CD4-positive, alpha-beta memory T cell (primary cell): ENCODE results near the gene TNFAIP3. TPM values are rescaled to one million over a fixed set of nuclear protein-coding genes. Genes with fewer than 3 reads are reported as not detected.
A peak's percentile ranks its signal among the peaks of the same experiment; 100 is the strongest.

Source experiments
- CTCF ChIA-PET: fragments of 350-600 bp; sonication (Branson Sonifier 250); formaldehyde crosslinking; loops from one replicate; lab custom pipeline; 2021; ENCODE audit warnings: inconsistent platforms; ENCODE audit not compliant: partially characterized antibody; lab: Charles Lee
- POLR2A ChIA-PET: fragments of 350-600 bp; sonication (Branson Sonifier 250); formaldehyde crosslinking; loops from one replicate; lab custom pipeline; 2021; ENCODE audit not compliant: partially characterized antibody; lab: Charles Lee
- DNase-seq, 5 donors: peaks; one replicate each; pipeline versions ENCODE4 v3.0.0 to v3.0.0-alpha.2; 2020 to 2022; ENCODE audit warnings: mixed read lengths in 1 of 5
- H3K27ac ChIP-seq: one replicate; pipeline ENCODE4 v1.7.0; 2013; ENCODE audit warnings: low read depth, low read length
- H3K27me3 ChIP-seq: 2 replicates; pipeline ENCODE4 v1.7.0; 2013; ENCODE audit warnings: mild to moderate bottlenecking, low read length, moderate library complexity; ENCODE audit not compliant: insufficient read depth
- H3K36me3 ChIP-seq: 2 replicates; pipeline ENCODE4 v1.7.0; 2013; ENCODE audit warnings: mild to moderate bottlenecking, low read length, moderate library complexity; ENCODE audit not compliant: insufficient read depth
- H3K4me1 ChIP-seq: 2 replicates; pipeline ENCODE4 v1.7.0; 2013; ENCODE audit warnings: mild to moderate bottlenecking, low read length, moderate library complexity; ENCODE audit not compliant: insufficient read depth
- H3K4me3 ChIP-seq, 2 donors: one replicate each; pipeline ENCODE4 v1.7.0; 2013; ENCODE audit warnings: low read length in 2 of 2, mild to moderate bottlenecking in 1 of 2
- H3K9me3 ChIP-seq, 2 donors: one replicate each; pipeline ENCODE4 v1.7.0; 2013; ENCODE audit warnings: low read length in 2 of 2, control low read depth in 1 of 2; ENCODE audit not compliant: control insufficient read depth in 1 of 2
- H3K27ac Mint-ChIP-seq, 7 donors: one replicate each; pipeline ENCODE4 v1.8.0; 2020 to 2021; ENCODE audit warnings: mixed read lengths in 7 of 7, mild to moderate bottlenecking in 6 of 7, inconsistent platforms in 3 of 7, moderate library complexity in 3 of 7
- H3K27me3 Mint-ChIP-seq, 2 donors: one replicate each; pipeline ENCODE4 v1.8.0; 2020 to 2021; ENCODE audit warnings: mixed read lengths in 2 of 2
- H3K36me3 Mint-ChIP-seq, 2 donors: one replicate each; pipeline ENCODE4 v1.8.0; 2020 to 2021; ENCODE audit warnings: mixed read lengths in 2 of 2, inconsistent platforms in 1 of 2, mild to moderate bottlenecking in 1 of 2
- H3K4me1 Mint-ChIP-seq, 4 donors: one replicate each; pipeline ENCODE4 v1.8.0; 2020 to 2021; ENCODE audit warnings: mixed read lengths in 4 of 4, mild to moderate bottlenecking in 1 of 4
- H3K4me3 Mint-ChIP-seq, 8 donors: one replicate each; pipeline ENCODE4 v1.8.0; 2020 to 2021; ENCODE audit warnings: mixed read lengths in 8 of 8, mild to moderate bottlenecking in 7 of 8, moderate library complexity in 6 of 8, inconsistent platforms in 3 of 8
- H3K9me3 Mint-ChIP-seq, 8 donors: one replicate each; pipeline ENCODE4 v1.8.0; 2020 to 2021; ENCODE audit warnings: mixed read lengths in 8 of 8, mild to moderate bottlenecking in 5 of 8, inconsistent platforms in 3 of 8, moderate library complexity in 1 of 8
- intact Hi-C: fragments of 100-400 bp; cut with micrococcal nuclease; formaldehyde crosslinking; loops from one replicate; pipeline ENCODE4 v1.15.1; 2023
- polyA plus RNA-seq, 2 donors: library from polyadenylated mRNA; unstranded; fragments of 300-500 nt; fragmentation: Illumina TruSeq; gene quantifications; one replicate each; pipeline ENCODE4 v1.2.3, GENCODE V29; 2021
- total RNA-seq, 2 experiments: library from RNA; stranded (reverse); gene quantifications; one replicate each; pipeline ENCODE4 v1.2.3, GENCODE V29; 2021

The TNFAIP3 gene
- total and polyA plus RNA-seq, 4 experiments from 2014 or later, result 112 to 318 (median 155) TPM

- Histone ChIP-seq H3K36me3 (no peaks in the 10 kb centered on the region), H3K4me1 (no peaks in the 10 kb centered on the region), H3K27me3 (no peaks in the 10 kb centered on the region), H3K9me3 (no peaks in the 10 kb centered on the region), H3K4me3 (no peak overlapping the region), H3K27ac (no peak overlapping the region)
- Mint-ChIP-seq H3K4me3 (no peak overlapping the region), H3K27me3 (no peaks in the 10 kb centered on the region), H3K4me1 (no peaks in the 10 kb centered on the region), H3K36me3 (peaks cover 3 to 31% of the 10 kb centered on the region in 2 donors), H3K27ac (peak overlapping the region in 2 of 7 donors; percentile 13 to 80), H3K9me3 (peaks cover 0 to 4% (median 0%) of the 10 kb centered on the region in 8 donors)
- no peak for DNase-seq
- intact Hi-C loops, result no loop called here
- CTCF ChIA-PET, result interaction anchor here (1.4 kb wide), 1 partner anchor 19 kb away, joined by 3 read pairs; no protein-coding TSS in a partner anchor
- POLR2A ChIA-PET, result no interaction called here
Observed at GRCh38 chr6:137852346-137852745, 14.7 kb upstream of the TNFAIP3 start.

- Mint-ChIP-seq H3K27me3 (no peaks in the 10 kb centered on the region), H3K9me3 (peaks cover 0 to 4% (median 0%) of the 10 kb centered on the region in 8 donors), H3K36me3 (peaks cover 7 to 36% of the 10 kb centered on the region in 2 donors), H3K4me1 (no peaks in the 10 kb centered on the region), H3K27ac (peak overlapping the region in 1 of 7 donors; percentile 13), H3K4me3 (no peak overlapping the region)
- POLR2A ChIA-PET, result no interaction called here
- no peak for DNase-seq
- CTCF ChIA-PET, result interaction anchor here (1.4 kb wide), 1 partner anchor 19 kb away, joined by 3 read pairs; no protein-coding TSS in a partner anchor
- Histone ChIP-seq H3K4me3 (no peak overlapping the region), H3K4me1 (no peaks in the 10 kb centered on the region), H3K27ac (no peak overlapping the region), H3K9me3 (no peaks in the 10 kb centered on the region), H3K36me3 (no peaks in the 10 kb centered on the region), H3K27me3 (no peaks in the 10 kb centered on the region)
- intact Hi-C loops, result no loop called here
Observed at GRCh38 chr6:137852811-137853210, 14.2 kb upstream of the TNFAIP3 start.

- Histone ChIP-seq H3K27ac (no peak overlapping the region), H3K4me3 (no peak overlapping the region), H3K4me1 (no peaks in the 10 kb centered on the region), H3K27me3 (no peaks in the 10 kb centered on the region), H3K36me3 (no peaks in the 10 kb centered on the region), H3K9me3 (no peaks in the 10 kb centered on the region)
- Mint-ChIP-seq H3K4me3 (no peak overlapping the region), H3K4me1 (no peaks in the 10 kb centered on the region), H3K27me3 (no peaks in the 10 kb centered on the region), H3K27ac (peak overlapping the region in 2 of 7 donors; percentile 1 to 37), H3K36me3 (peaks cover 11 to 41% of the 10 kb centered on the region in 2 donors), H3K9me3 (peaks cover 0 to 4% (median 0%) of the 10 kb centered on the region in 8 donors)
- ChIA-PET POLR2A (no interaction called here), CTCF (interaction anchor here (1.4 kb wide), 1 partner anchor 20 kb away, joined by 3 read pairs; no protein-coding TSS in a partner anchor)
- intact Hi-C loops, result no loop called here
- no peak for DNase-seq
Observed at GRCh38 chr6:137853569-137854213, 13.4 kb upstream of the TNFAIP3 start.

- no peaks in the 10 kb centered on the region for H3K36me3 ChIP-seq
- H3K9me3 ChIP-seq, result no peaks in the 10 kb centered on the region
- Mint-ChIP-seq H3K9me3 (peaks cover 0 to 4% (median 0%) of the 10 kb centered on the region in 8 donors), H3K27me3 (no peaks in the 10 kb centered on the region), H3K4me1 (no peaks in the 10 kb centered on the region), H3K36me3 (peaks cover 13 to 50% of the 10 kb centered on the region in 2 donors), H3K27ac (peak overlapping the region in 1 of 7 donors; percentile 38), H3K4me3 (no peak overlapping the region)
- H3K4me1 ChIP-seq, result no peaks in the 10 kb centered on the region
- POLR2A ChIA-PET, result interaction anchor here (1.3 kb wide), 1 partner anchor 10 kb away, joined by 3 read pairs; no protein-coding TSS in a partner anchor
- no peak overlapping the region for H3K27ac ChIP-seq
- CTCF ChIA-PET, result interaction anchor here (1.4 kb wide), 1 partner anchor 57 kb away, joined by 7 read pairs; no protein-coding TSS in a partner anchor
- no peak overlapping the region for H3K4me3 ChIP-seq
- no peaks in the 10 kb centered on the region for H3K27me3 ChIP-seq
- intact Hi-C loops, result no loop called here
- no peak for DNase-seq
Observed at GRCh38 chr6:137856138-137856898, 10.7 kb upstream of the TNFAIP3 start.

- Mint-ChIP-seq H3K27me3 (no peaks in the 10 kb centered on the region), H3K4me1 (peaks cover 0 to 6% (median 2%) of the 10 kb centered on the region in 4 donors), H3K27ac (no peak overlapping the region), H3K36me3 (peaks cover 13 to 49% of the 10 kb centered on the region in 2 donors), H3K9me3 (peaks cover 0 to 4% (median 0%) of the 10 kb centered on the region in 8 donors), H3K4me3 (no peak overlapping the region)
- Histone ChIP-seq H3K27ac (no peak overlapping the region), H3K27me3 (no peaks in the 10 kb centered on the region), H3K36me3 (no peaks in the 10 kb centered on the region), H3K4me1 (no peaks in the 10 kb centered on the region), H3K4me3 (no peak overlapping the region), H3K9me3 (no peaks in the 10 kb centered on the region)
- intact Hi-C loops, result no loop called here
- CTCF ChIA-PET, result interaction anchor here (1.6 kb wide), 1 partner anchor 8 kb away, joined by 6 read pairs; the partner anchor contains the start of gene TNFAIP3
- POLR2A ChIA-PET, result interaction anchor here (0.5 to 1.6 kb wide), 3 partner anchors 8 to 150 kb away, joined by 3 to 5 read pairs (median 3); partner anchors contain the start of gene TNFAIP3
- DNase-seq, result no peak
Observed at GRCh38 chr6:137859025-137859424, 8.0 kb upstream of the TNFAIP3 start.

GRCh38 chr6:137860394-137861005, 6.6 kb upstream of the TNFAIP3 start:
- H3K4me3 Mint-ChIP-seq, result no peak overlapping the region
- Histone ChIP-seq H3K4me1 (no peaks in the 10 kb centered on the region), H3K36me3 (no peaks in the 10 kb centered on the region), H3K4me3 (no peak overlapping the region), H3K27me3 (no peaks in the 10 kb centered on the region), H3K9me3 (no peaks in the 10 kb centered on the region), H3K27ac (no peak overlapping the region)
- ChIA-PET CTCF (no interaction called here), POLR2A (no interaction called here)
- DNase-seq, result no peak
- H3K4me1 Mint-ChIP-seq, result peaks cover 2 to 11% (median 7%) of the 10 kb centered on the region in 4 donors
- H3K9me3 Mint-ChIP-seq, result peaks cover 0 to 2% (median 0%) of the 10 kb centered on the region in 8 donors
- H3K36me3 Mint-ChIP-seq, result peaks cover 15 to 50% of the 10 kb centered on the region in 2 donors
- no peaks in the 10 kb centered on the region for H3K27me3 Mint-ChIP-seq
- intact Hi-C loops, result no loop called here
- no peak overlapping the region for H3K27ac Mint-ChIP-seq
